KBM-7 (cell line): Measurements from ENCODE around the gene LTC4S.
A peak's percentile ranks its signal among the peaks of the same experiment; 100 is the strongest.
"Not testable (repeated sequence)": the region's sequence is repeated elsewhere in the genome, so short reads cannot be mapped to it uniquely, and the experiment has no call there.

ENCODE experiments used
- DNase-seq: peaks from one replicate; pipeline ENCODE4 v3.0.0-alpha.2; 2015
- in situ Hi-C: fragments of 300-500 bp; cut with MboI; formaldehyde crosslinking; loops from 2 replicates; pipeline ENCODE4 v1.14.3; 2020; ENCODE audit warnings: low sequenced_read_pairs, low pct_unique_long_range_greater_than_20kb, mixed read lengths

LTC4S gene

GRCh38 chr5:179820483-179821297, 26.9 kb downstream of the LTC4S start, which contains the start of gene SQSTM1:
Gene SQSTM1 (plus strand): TSS chr5:179820905. CDS start chr5:179820937, 32 bp downstream.
- in situ Hi-C loops: no loop called here
- DNase-seq: peak; percentile 69

- peak; percentile 84 for DNase-seq
Measured at GRCh38 chr5:179821298-179822058, 27.7 kb downstream of the LTC4S start.

GRCh38 chr5:179822059-179822432, 28.3 kb downstream of the LTC4S start:
- DNase-seq: no peak
- in situ Hi-C loops: no loop called here

More at GRCh38 chr5:179821298-179822058, 27.7 kb downstream of the LTC4S start:
- in situ Hi-C loops: no loop called here

GRCh38 chr5:179822444-179822990, 28.7 kb downstream of the LTC4S start:
- in situ Hi-C loops: no loop called here
- no peak for DNase-seq

GRCh38 chr5:179823937-179824744, 30.4 kb downstream of the LTC4S start:
- no peak for DNase-seq
- in situ Hi-C loops: no loop called here

- DNase-seq: no peak
- in situ Hi-C loops: no loop called here
Measured at GRCh38 chr5:179824745-179825112, 30.9 kb downstream of the LTC4S start.

- no peak for DNase-seq
- in situ Hi-C loops: no loop called here
Measured at GRCh38 chr5:179825655-179826182, 31.9 kb downstream of the LTC4S start.

- in situ Hi-C loops: no loop called here
- peak; percentile 76 for DNase-seq
Measured at GRCh38 chr5:179827680-179828079, 33.9 kb downstream of the LTC4S start.

- in situ Hi-C loops: no loop called here
- no peak for DNase-seq
Measured at GRCh38 chr5:179828756-179829421, 35.1 kb downstream of the LTC4S start.

- no peak for DNase-seq
- in situ Hi-C loops: no loop called here
Measured at GRCh38 chr5:179829732-179830435, 36.1 kb downstream of the LTC4S start.

GRCh38 chr5:179830818-179831468, 37.2 kb downstream of the LTC4S start:
- in situ Hi-C loops: no loop called here

GRCh38 chr5:179832039-179832745, 38.4 kb downstream of the LTC4S start:
- in situ Hi-C loops: no loop called here
- no peak for DNase-seq

More at GRCh38 chr5:179830818-179831468, 37.2 kb downstream of the LTC4S start:
- DNase-seq: no peak

GRCh38 chr5:179833056-179833708, 39.4 kb downstream of the LTC4S start:
- no peak for DNase-seq
- in situ Hi-C loops: no loop called here

- in situ Hi-C loops: no loop called here
- no peak for DNase-seq
Measured at GRCh38 chr5:179833709-179834070, 39.9 kb downstream of the LTC4S start.

- no peak for DNase-seq
- in situ Hi-C loops: no loop called here
Measured at GRCh38 chr5:179834120-179834519, 40.3 kb downstream of the LTC4S start.

GRCh38 chr5:179834871-179835270, 41.1 kb downstream of the LTC4S start:
- in situ Hi-C loops, DNase-seq: not testable (repeated sequence)
